HG03378 (cell line): ENCODE data around the gene DCAF15.
"Not testable (repeated sequence)": the region's sequence is repeated elsewhere in the genome, so short reads cannot be mapped to it uniquely, and the experiment has no call there.

Experiments
- ATAC-seq: cut with Tn5 transposase; IDR thresholded peaks from one replicate; pipeline ENCODE4 v1.9.1; 2021; ENCODE audit warnings: mild to moderate bottlenecking, moderate library complexity; ENCODE audit not compliant: unreplicated experiment

Gene DCAF15

GRCh38 chr19:13952154-13952930, at the start of gene DCAF15:
TSS of gene DCAF15 (plus strand) at chr19:13952509. CDS start at chr19:13952513, 4 bp downstream.
- peak; percentile 97 for ATAC-seq

GRCh38 chr19:13902993-13903555, 49.2 kb upstream of the DCAF15 start:
- no peak for ATAC-seq

- no peak for ATAC-seq
These were observed 46.4 kb upstream of the DCAF15 start, which contains the start of the genes BRME1 and CC2D1A for GRCh38 chr19:13905634-13906520. TSS of gene BRME1 (minus strand) at chr19:13906117. CDS start at chr19:13904892, 1,225 bp downstream. TSS of gene CC2D1A (plus strand) at chr19:13906201. CDS start at chr19:13906442, 241 bp downstream.

GRCh38 chr19:13906521-13906904, 45.8 kb upstream of the DCAF15 start:
- no peak for ATAC-seq

GRCh38 chr19:13906910-13907309, 45.4 kb upstream of the DCAF15 start:
- no peak for ATAC-seq

- ATAC-seq, result no peak
These were observed 43.6 kb upstream of the DCAF15 start for GRCh38 chr19:13908674-13909073.

GRCh38 chr19:13909430-13909829, 42.9 kb upstream of the DCAF15 start:
- ATAC-seq, result no peak

GRCh38 chr19:13913352-13913751, 39.0 kb upstream of the DCAF15 start:
- ATAC-seq, result no peak

GRCh38 chr19:13914777-13915176, 37.5 kb upstream of the DCAF15 start:
- no peak for ATAC-seq

GRCh38 chr19:13917888-13918406, 34.4 kb upstream of the DCAF15 start:
- ATAC-seq, result no peak

GRCh38 chr19:13918726-13919411, 33.4 kb upstream of the DCAF15 start:
- no peak for ATAC-seq

- no peak for ATAC-seq
These were observed 31.8 kb upstream of the DCAF15 start for GRCh38 chr19:13920524-13920923.

GRCh38 chr19:13920940-13921747, 31.2 kb upstream of the DCAF15 start:
- ATAC-seq, result no peak

- not testable (repeated sequence) for ATAC-seq
These were observed 30.2 kb upstream of the DCAF15 start for GRCh38 chr19:13922118-13922517.

- no peak for ATAC-seq
These were observed 28.9 kb upstream of the DCAF15 start for GRCh38 chr19:13923194-13923987.

- no peak for ATAC-seq
These were observed 26.3 kb upstream of the DCAF15 start for GRCh38 chr19:13926010-13926409.

GRCh38 chr19:13926715-13927114, 25.6 kb upstream of the DCAF15 start:
- no peak for ATAC-seq

GRCh38 chr19:13929340-13929739, 23.0 kb upstream of the DCAF15 start:
- ATAC-seq, result no peak

GRCh38 chr19:13929956-13930355, 22.4 kb upstream of the DCAF15 start:
- ATAC-seq, result no peak
